GM12891 (cell line): ENCODE data around the gene FAM47E.

Experiments
- POLR2A ChIP-seq: IDR thresholded peaks from 2 replicates; pipeline ENCODE4 v1.6.1; 2011; ENCODE audit warnings: low read depth, low read length, control low read depth
- POLR2AphosphoS5 ChIP-seq: IDR thresholded peaks from 2 replicates; pipeline ENCODE4 v1.6.1; 2011; ENCODE audit warnings: low read depth, low read length, control low read depth

GRCh38 chr4:76246852-76247251 is 4.7 kb upstream of the FAM47E start:
- TF ChIP-seq POLR2A (no peak), POLR2AphosphoS5 (no peak)
